Natural killer cell (primary cell): ENCODE results near the gene DUS4L. TPM values are rescaled to one million over a fixed set of nuclear protein-coding genes. Genes with fewer than 3 reads are reported as not detected.

Experiments
- ATAC-seq, 3 donors: fragments of 150-1000 bp in 2 of 3; fragments of 200-7000 bp in 1 of 3; cut with Tn5 transposase; 1 replicate in 1 of 3; 2 replicates in 2 of 3; pipeline ENCODE4 v1.10.0; 2021; ENCODE audit warnings: mild to moderate bottlenecking in 2 of 3, moderate library complexity in 2 of 3
- DNase-seq, 2 donors: peaks; one replicate each; pipeline versions ENCODE4 v3.0.0 to v3.0.0-alpha.2; 2013 to 2021; ENCODE audit warnings: mixed read lengths in 1 of 2
- H3K27ac ChIP-seq: one replicate; pipeline ENCODE4 v1.5.1; 2013; ENCODE audit warnings: mild to moderate bottlenecking, low read length
- H3K27me3 ChIP-seq: one replicate; pipeline ENCODE4 v1.6.1; 2013; ENCODE audit warnings: low read length; ENCODE audit not compliant: control insufficient read depth, insufficient read depth
- H3K36me3 ChIP-seq: one replicate; pipeline ENCODE4 v1.6.1; 2013; ENCODE audit warnings: low read length; ENCODE audit not compliant: control insufficient read depth, insufficient read depth
- H3K4me1 ChIP-seq: one replicate; pipeline ENCODE4 v1.6.1; 2013; ENCODE audit warnings: low read length; ENCODE audit not compliant: control insufficient read depth, insufficient read depth
- H3K4me3 ChIP-seq: one replicate; pipeline ENCODE4 v1.5.1; 2013; ENCODE audit warnings: low read length
- H3K9me3 ChIP-seq: one replicate; pipeline ENCODE4 v1.6.1; 2013; ENCODE audit warnings: low read length; ENCODE audit not compliant: control insufficient read depth, insufficient read depth
- H3K27ac Mint-ChIP-seq, 2 donors: one replicate each; pipeline ENCODE4 v1.8.0; 2022; ENCODE audit warnings: mild to moderate bottlenecking in 2 of 2, mixed read lengths in 2 of 2, moderate library complexity in 1 of 2
- H3K27me3 Mint-ChIP-seq, 2 donors: one replicate each; pipeline ENCODE4 v1.8.0; 2022; ENCODE audit warnings: low read depth in 2 of 2, mixed read lengths in 2 of 2
- H3K36me3 Mint-ChIP-seq: one replicate; pipeline ENCODE4 v1.8.0; 2022; ENCODE audit warnings: mixed read lengths
- H3K4me1 Mint-ChIP-seq, 2 donors: one replicate each; pipeline ENCODE4 v1.8.0; 2022; ENCODE audit warnings: mixed read lengths in 2 of 2
- H3K4me3 Mint-ChIP-seq: one replicate; pipeline ENCODE4 v1.8.0; 2022; ENCODE audit warnings: mild to moderate bottlenecking, moderate library complexity, mixed read lengths
- H3K9me3 Mint-ChIP-seq, 2 donors: one replicate each; pipeline ENCODE4 v1.8.0; 2022; ENCODE audit warnings: mixed read lengths in 2 of 2
- WGBS: methylation state at CpG from one replicate; pipeline ENCODE4 v1.1.7; 2013; ENCODE audit warnings: missing lambda C conversion rate; ENCODE audit not compliant: insufficient coverage; 5-methylcytosine and 5-hydroxymethylcytosine counted together
- intact Hi-C: fragments of 100-400 bp; cut with micrococcal nuclease; formaldehyde crosslinking; loops from one replicate; pipeline ENCODE4 v1.14.2; 2022
- total RNA-seq, 4 donors: library from RNA; stranded (reverse); fragments of 120-200 nt in 1 of 4; gene quantifications; one replicate each; pipeline versions ENCODE4 v1.2.3 to v1.2.4, GENCODE V29; 2013 to 2022
- TF ChIP-seq, protein P1 (sequence below): fragments of 200-600 bp; IDR thresholded peaks from one replicate; pipeline ENCODE4 v1.8.0; 2022; ENCODE audit warnings: antibody characterized with exemption

The DUS4L gene
- total RNA-seq, 3 donors from 2014 or later (not counting 1 experiment from before 2014, with no cell fraction given) = 5.5 to 10.5 (median 9.1) TPM

DNA sequence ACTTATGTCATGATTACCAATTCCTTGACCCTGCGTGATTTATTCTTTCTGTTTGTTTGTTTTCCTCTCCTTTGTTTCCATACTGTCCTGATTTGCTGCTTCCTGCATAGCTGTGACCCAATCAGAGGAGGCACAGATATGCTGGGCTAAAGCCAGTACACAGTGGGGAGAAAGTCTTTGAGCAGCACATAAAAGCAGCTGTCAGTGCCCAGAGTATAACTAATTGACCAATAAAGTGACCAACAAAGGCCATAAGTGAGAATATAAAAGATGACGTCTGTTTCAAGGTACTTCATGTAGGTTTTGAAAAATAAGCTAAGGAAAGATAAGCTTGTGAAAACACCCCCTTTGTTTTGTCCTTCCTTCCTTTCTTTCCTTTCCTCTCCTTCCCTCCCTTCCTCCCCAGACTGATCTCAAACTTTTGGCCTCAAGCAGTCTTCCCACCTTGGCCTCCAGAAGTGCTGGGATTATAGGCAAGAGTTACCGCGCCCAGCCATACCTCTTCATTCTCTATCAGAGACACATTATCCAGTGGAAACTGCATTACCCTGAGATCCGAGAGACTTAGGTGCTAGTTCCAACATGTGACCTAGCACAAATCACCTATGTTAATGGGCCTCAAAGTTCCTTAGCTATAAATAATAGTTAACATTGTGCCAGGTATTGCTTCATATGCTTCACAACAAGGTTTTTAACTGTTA lies 33.3 kb downstream of the DUS4L start:
- no peak overlapping the region for H3K27ac Mint-ChIP-seq
- no peak for DNase-seq
- intact Hi-C loops = no loop called here
- no peaks in the 10 kb centered on the region for H3K27me3 Mint-ChIP-seq
- peaks cover 9% of the 10 kb centered on the region for H3K36me3 Mint-ChIP-seq
- H3K9me3 Mint-ChIP-seq = no peaks in the 10 kb centered on the region
- TF ChIP-seq, protein P1, sequence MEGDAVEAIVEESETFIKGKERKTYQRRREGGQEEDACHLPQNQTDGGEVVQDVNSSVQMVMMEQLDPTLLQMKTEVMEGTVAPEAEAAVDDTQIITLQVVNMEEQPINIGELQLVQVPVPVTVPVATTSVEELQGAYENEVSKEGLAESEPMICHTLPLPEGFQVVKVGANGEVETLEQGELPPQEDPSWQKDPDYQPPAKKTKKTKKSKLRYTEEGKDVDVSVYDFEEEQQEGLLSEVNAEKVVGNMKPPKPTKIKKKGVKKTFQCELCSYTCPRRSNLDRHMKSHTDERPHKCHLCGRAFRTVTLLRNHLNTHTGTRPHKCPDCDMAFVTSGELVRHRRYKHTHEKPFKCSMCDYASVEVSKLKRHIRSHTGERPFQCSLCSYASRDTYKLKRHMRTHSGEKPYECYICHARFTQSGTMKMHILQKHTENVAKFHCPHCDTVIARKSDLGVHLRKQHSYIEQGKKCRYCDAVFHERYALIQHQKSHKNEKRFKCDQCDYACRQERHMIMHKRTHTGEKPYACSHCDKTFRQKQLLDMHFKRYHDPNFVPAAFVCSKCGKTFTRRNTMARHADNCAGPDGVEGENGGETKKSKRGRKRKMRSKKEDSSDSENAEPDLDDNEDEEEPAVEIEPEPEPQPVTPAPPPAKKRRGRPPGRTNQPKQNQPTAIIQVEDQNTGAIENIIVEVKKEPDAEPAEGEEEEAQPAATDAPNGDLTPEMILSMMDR = no peak
- Histone ChIP-seq H3K36me3 (peaks cover 12% of the 10 kb centered on the region), H3K9me3 (no peaks in the 10 kb centered on the region), H3K27ac (no peak overlapping the region), H3K27me3 (no peaks in the 10 kb centered on the region), H3K4me1 (no peaks in the 10 kb centered on the region), H3K4me3 (no peak overlapping the region)
- H3K4me3 Mint-ChIP-seq = no peak overlapping the region
- no peaks in the 10 kb centered on the region for H3K4me1 Mint-ChIP-seq
- 100% methylated on average over 4 of the region's 5 CpGs for WGBS
- ATAC-seq = no peak

DNA sequence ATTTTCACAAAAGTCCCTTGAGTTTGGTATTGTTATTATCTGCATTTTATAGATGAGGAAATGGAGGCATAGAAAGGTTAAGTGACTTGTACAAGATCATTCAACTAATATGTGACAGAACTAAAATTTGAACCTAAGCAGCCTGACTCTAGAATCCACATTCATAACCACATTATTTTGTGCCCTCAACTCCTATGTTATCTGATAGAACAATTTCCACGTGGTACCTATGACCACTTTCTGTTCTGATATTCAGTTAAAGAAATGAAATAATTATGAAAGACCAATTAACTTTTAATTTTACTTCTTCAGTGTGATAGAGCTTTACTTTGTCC lies 33.8 kb downstream of the DUS4L start:
- Mint-ChIP-seq H3K4me3 (no peak overlapping the region), H3K27me3 (no peaks in the 10 kb centered on the region), H3K4me1 (no peaks in the 10 kb centered on the region), H3K27ac (no peak overlapping the region), H3K9me3 (no peaks in the 10 kb centered on the region), H3K36me3 (peaks cover 9% of the 10 kb centered on the region)
- Histone ChIP-seq H3K36me3 (peaks cover 12% of the 10 kb centered on the region), H3K9me3 (no peaks in the 10 kb centered on the region), H3K27me3 (no peaks in the 10 kb centered on the region), H3K4me1 (no peaks in the 10 kb centered on the region), H3K27ac (no peak overlapping the region), H3K4me3 (no peak overlapping the region)
- no peak for DNase-seq
- ATAC-seq = no peak
- intact Hi-C loops = no loop called here
- TF ChIP-seq, protein P1 = no peak
- whole genome bisulfite sequencing = no CpG with 5 or more reads among the region's 1 CpG

DNA sequence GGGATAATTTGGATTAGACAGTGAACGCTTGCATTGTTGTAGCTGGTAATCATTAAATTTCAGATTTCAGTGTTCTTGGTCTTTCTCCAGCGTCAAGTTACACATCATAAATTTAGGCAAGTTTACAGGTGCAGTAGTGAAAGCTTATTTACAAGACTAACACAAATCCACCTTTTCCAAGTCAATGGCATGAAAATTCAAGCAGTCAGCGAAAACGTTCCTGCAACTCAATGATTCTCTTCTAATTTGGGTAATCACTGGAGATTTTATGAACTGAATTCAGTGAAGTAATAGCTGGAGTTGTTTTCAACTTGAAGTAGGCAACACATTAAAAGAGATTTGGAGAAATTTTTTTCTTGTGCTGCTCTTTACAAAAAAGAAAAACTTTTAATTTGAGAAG lies 34.2 kb downstream of the DUS4L start:
- intact Hi-C loops = no loop called here
- H3K4me3 ChIP-seq = no peak overlapping the region
- no peaks in the 10 kb centered on the region for H3K4me1 ChIP-seq
- peaks cover 12% of the 10 kb centered on the region for H3K36me3 ChIP-seq
- TF ChIP-seq, protein P1 = no peak
- DNase-seq = no peak
- H3K36me3 Mint-ChIP-seq = peaks cover 9% of the 10 kb centered on the region
- H3K4me1 Mint-ChIP-seq = no peaks in the 10 kb centered on the region
- WGBS = 97% methylated on average over 4 of the region's 4 CpGs
- no peak overlapping the region for H3K4me3 Mint-ChIP-seq
- no peaks in the 10 kb centered on the region for H3K27me3 ChIP-seq
- H3K9me3 Mint-ChIP-seq = no peaks in the 10 kb centered on the region
- H3K27ac Mint-ChIP-seq = no peak overlapping the region
- H3K27me3 Mint-ChIP-seq = no peaks in the 10 kb centered on the region
- no peak for ATAC-seq
- H3K9me3 ChIP-seq = no peaks in the 10 kb centered on the region
- H3K27ac ChIP-seq = no peak overlapping the region

DNA sequence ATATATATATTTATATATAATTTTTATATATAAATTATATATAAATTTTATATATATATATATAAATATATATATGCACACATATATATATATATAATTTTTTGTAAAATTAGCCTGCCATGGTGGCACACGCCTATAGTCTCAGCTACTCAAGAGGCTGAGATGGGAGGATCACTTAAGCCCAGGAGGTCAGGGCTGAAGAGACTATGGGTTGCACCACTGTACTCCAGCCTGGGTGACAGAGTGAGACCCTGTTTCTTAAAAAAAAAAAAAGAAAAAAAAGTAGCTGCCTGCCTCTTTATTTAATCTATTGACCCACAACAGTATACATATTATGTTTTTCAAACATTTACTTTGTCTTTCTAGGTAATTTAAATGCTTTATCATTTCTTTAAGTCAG lies 35.5 kb downstream of the DUS4L start:
- TF ChIP-seq, protein P1 = no peak
- Mint-ChIP-seq H3K9me3 (no peaks in the 10 kb centered on the region), H3K36me3 (peaks cover 9% of the 10 kb centered on the region), H3K27me3 (no peaks in the 10 kb centered on the region), H3K4me1 (no peaks in the 10 kb centered on the region), H3K27ac (no peak overlapping the region), H3K4me3 (no peak overlapping the region)
- H3K9me3 ChIP-seq = no peaks in the 10 kb centered on the region
- peaks cover 18% of the 10 kb centered on the region for H3K36me3 ChIP-seq
- H3K4me1 ChIP-seq = no peaks in the 10 kb centered on the region
- H3K4me3 ChIP-seq = no peak overlapping the region
- H3K27ac ChIP-seq = no peak overlapping the region
- ATAC-seq (no peak), DNase-seq (no peak)
- no peaks in the 10 kb centered on the region for H3K27me3 ChIP-seq
- intact Hi-C loops = no loop called here
- WGBS = 92% methylated on average over 1 of the region's 1 CpG
